GM21619 (cell line): ENCODE data around the gene CCDC38.
"Not testable (repeated sequence)": the region's sequence is repeated elsewhere in the genome, so short reads cannot be mapped to it uniquely, and the experiment has no call there.

Experiments used
- ATAC-seq: cut with Tn5 transposase; IDR thresholded peaks from one replicate; pipeline ENCODE4 v1.9.1; 2021; ENCODE audit not compliant: unreplicated experiment

Gene CCDC38

DNA sequence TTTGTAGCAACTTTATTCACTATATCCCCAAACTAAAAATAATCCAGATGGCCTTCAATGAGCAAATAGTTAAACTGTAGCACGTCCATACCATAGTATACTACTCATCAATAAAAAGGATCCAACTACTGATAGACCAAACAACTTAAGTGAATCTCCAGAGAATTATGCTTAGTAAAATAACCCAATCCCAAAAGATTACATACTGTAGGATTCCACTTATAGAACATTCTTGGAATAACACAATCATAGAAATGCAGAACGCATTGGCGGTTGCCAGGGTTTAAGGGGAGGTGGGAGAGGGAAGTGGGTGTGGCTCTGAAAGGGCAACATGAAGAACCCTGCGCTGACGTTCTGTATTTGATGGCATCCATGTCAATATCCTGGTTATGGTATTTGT lies 55.1 kb downstream of the CCDC38 start:
- ATAC-seq, result no peak

GRCh38 chr12:95884998-95885397 lies 57.4 kb downstream of the CCDC38 start:
- no peak for ATAC-seq

GRCh38 chr12:95882873-95883272 lies 59.5 kb downstream of the CCDC38 start:
- ATAC-seq, result no peak

DNA sequence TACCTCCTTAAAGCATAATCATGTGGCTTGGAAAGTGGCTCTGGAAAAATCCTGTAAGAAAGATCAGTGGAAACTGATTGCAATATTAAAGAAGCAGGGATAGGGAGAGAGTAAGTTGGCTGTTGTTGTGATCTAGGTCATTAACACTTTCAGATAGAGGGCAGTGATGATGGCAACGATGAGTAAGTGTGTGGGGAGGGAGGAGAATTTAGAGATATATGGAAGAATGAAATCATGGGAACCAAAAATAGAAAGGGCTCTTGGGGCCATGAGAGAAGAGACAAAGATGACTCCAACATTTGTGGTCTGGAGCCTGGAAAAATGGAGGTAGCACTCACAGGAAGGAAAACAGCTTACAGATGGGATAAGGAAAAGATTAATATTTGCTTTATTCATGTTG lies 60.3 kb downstream of the CCDC38 start:
- ATAC-seq, result no peak

GRCh38 chr12:95881331-95881955 lies 61.0 kb downstream of the CCDC38 start:
- no peak for ATAC-seq

DNA sequence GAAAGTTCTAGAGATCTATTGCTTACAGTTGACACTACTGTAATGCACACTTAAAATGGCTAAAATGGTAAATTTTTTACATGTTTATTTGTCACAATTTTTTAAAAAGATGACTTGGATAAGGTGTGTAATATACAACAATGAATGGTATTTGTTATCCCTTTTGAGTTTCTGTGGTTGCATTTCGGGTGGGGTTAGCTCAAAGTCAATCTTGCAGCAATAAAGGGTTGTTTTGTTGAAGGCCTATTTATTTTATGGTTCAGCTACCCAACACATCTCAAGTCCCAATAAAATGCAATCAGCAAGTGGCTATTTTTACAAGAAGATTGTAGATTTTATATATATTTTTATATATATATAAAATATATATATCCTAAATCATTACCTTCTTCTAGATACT lies 61.5 kb downstream of the CCDC38 start:
- no peak for ATAC-seq

DNA sequence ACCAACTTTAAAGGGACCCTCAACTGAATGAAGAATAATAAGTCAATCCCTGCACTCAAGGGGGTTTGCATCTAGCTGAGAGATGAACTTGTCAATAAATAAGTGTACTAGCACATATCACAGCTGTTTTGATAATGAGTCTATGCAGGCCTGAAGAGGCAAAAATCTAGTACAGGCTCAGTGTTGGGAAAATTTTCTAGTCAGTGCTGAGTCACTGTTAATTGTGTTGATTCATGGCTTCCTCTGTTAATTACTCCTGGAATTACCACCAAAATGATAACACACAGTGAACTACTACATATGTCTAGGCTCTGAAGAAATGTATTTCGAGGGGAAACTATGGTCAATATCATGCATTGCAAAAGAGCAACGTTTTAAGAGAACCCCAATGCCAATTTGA lies 64.8 kb downstream of the CCDC38 start:
- no peak for ATAC-seq

DNA sequence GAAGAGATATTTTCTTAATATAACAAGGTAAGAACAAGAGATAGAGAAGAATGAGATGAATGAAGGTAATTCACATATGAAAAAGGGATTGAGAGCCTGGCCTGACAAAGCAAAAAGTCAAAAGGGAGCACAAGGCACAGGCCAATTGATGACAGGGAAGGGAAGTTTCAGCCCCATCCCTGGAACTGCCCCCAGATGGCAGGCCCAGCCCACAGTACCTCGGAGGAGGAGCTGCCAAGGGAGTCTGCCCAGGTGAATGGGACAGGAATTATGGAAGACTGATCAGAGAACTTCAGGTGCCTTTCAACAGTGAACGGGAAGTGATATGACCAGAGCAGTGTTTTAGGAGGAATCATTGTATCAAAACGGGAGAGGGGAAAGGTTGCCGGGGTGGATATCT lies 68.0 kb downstream of the CCDC38 start:
- ATAC-seq, result no peak

GRCh38 chr12:95870897-95871296 lies 71.5 kb downstream of the CCDC38 start:
- ATAC-seq, result no peak

DNA sequence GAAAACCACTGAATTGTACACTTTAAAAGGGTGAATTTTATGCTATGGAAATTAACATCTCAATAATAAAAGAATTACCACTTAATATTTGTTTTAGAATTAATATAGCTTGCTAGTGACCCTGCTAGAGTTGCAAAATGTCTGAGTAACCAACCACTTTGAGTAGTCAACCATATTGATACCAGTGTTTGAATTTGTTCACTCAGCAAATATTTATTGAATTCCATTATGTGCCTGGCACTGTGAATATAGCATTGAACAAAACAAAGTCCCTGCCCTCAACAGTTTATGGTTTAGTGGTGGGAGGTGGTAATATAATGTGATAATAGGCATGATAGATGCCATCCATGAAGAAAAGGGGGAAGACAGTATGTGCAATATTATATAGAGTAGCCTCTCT lies 79.1 kb downstream of the CCDC38 start:
- ATAC-seq, result no peak

DNA sequence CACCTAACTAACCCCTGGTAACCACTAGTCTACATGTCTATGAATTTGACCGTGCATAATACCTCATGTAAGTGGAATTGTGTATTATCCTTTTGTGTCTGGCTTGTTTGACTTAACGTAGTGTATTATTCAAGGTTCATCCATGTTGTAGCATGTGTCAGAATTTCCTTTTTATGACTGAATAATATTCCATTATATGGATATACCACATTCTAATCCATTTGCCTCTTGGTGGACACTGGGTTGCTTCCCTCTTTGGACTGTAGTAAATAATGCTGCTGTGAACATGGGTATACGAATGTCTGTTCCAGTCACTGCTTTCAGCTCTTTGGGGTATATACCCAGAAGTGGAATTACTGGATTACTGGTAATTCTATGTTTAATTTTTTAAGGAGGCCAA lies 80.4 kb downstream of the CCDC38 start:
- no peak for ATAC-seq

DNA sequence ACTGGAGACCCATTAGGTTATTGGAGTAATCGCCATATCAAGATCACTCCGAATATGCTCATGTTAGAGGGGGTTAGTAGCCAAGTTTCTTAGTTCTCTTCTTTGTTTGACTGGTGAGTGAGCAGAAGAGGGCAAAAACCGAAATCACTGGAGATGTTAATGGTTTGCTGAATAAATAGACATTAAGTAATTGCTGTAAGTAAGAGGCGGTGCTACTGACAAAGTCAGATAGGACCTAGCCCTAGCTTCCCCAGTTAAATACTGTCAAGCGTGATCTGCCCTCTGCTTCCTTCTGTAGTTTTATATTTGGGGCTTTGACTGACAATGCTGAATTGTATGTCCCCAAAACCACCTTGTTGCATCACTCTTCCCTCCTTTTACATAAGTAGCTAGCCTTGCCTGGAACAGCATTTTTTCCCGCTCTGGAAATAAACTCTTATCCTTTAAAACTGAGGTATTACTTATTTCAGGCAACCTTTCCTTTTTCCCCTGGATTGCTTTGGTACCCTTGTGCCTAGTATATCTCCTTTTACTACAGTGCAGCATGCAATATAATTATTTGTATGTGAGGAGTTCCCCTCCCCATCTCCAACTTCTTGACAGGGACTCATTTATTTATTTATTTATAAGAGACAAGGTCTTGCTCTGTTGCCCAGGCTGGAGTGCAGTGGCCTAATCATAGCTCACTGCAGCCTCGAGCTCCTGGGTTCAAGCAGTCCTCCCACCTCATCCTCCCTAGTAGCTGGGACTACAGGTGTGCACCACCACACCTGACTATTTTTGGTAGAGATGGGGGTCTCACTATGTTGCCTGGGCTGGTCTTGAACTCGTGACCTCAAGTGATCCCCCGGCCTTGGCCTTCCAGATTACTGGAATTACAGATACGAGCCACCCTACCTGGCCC lies 82.2 kb downstream of the CCDC38 start:
- no peak for ATAC-seq

DNA sequence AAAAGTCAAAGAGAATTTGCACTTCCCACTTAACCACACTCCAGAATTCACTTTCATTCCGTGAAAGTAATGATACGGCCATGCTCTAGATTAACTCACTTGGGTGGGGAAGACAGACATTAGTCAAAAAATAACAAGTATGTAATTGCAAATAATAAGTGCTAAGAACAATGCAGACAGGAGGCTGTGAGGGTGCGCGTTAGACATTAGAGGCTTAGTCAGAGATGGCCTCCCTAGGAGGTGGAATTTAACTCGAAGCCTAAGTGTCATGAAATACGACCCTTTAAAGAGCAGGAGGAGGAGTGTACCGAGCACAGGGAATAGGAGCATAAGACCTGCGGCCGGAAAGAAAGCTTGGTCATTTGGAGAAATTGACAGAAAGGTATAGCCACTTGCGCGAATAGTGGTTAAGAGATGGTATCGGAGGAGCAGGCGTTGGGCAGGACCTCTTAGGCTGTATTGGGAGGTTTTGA lies 83.0 kb downstream of the CCDC38 start:
- no peak for ATAC-seq

DNA sequence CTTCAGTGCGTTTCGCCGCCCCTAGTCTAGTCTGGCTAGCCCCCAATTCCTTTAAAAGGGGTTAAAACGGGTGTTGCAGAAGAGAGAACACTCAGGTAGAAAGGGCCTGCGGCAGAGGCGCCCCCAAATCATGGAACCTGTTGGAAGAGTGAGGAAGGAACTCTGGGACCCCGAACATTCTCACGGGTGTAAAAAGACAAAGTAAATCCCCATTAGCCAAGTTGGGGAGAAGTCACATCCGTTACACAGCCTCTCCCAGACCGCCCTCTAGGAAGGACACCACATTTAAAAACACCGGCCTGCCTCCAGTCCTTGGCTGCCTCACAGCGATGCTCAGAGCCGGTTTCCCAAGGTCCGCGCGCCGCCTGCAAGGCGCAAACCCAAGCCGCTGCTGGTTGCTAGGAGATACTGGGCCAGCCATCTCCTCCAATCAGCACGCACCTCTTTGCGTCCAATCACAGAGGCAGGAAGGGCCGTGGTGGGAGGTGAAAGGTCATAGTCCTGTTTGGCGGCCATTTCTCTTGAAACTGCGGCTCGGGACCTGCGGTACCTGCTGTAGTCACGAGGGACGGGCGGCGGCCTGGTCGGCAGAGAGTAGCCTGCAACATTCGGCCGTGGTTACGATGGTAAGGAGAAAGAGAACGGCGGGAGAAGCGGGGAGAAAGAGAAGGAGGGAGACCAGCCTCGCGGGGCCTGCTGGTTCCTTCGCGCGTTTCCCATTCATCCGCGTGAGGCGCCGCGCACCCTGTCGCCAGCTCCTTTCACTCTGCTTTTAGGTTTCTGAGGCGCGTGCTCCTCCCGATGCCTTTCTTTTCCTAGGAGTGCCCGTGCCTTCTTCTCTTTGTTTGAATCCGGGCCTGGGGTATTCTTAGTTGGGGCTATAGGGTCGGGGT lies 83.7 kb downstream of the CCDC38 start, which contains the start of gene SNRPF:
Gene SNRPF, plus strand, starts transcription at position 502 of the 893 bp plus-strand sequence. Its CDS starts 122 bp downstream, at position 624.
- ATAC-seq, result peak; percentile 100

GRCh38 chr12:95857799-95858198 lies 84.6 kb downstream of the CCDC38 start:
- no peak for ATAC-seq

GRCh38 chr12:95857156-95857555 lies 85.3 kb downstream of the CCDC38 start:
- no peak for ATAC-seq

- no peak for ATAC-seq
Measured at GRCh38 chr12:95852133-95852532, 90.3 kb downstream of the CCDC38 start.

GRCh38 chr12:95851606-95852005 lies 90.8 kb downstream of the CCDC38 start:
- no peak for ATAC-seq

GRCh38 chr12:95848575-95849388 lies 93.6 kb downstream of the CCDC38 start:
- ATAC-seq, result no peak

GRCh38 chr12:95842426-95842825 lies 100.0 kb downstream of the CCDC38 start:
- ATAC-seq, result not testable (repeated sequence)
